A549 (cell line): ENCODE results near the gene RIN2. TPM values are rescaled to one million over a fixed set of nuclear protein-coding genes. Genes with fewer than 3 reads are reported as not detected.

Source experiments
- ATAC-seq, 2 experiments: fragments of 200-7000 bp in 1 of 2; fragments of >200 bp in 1 of 2; cut with Nextera tagmentation in 1 of 2; cut with Tn5 transposase in 1 of 2; 3 replicates each; pipeline versions ENCODE4 v1.8.0 to v1.9.1; 2018 to 2020; ENCODE audit warnings: mild to moderate bottlenecking in 1 of 2, moderate library complexity in 1 of 2
- CTCF ChIA-PET: fragments of 300-600 bp; sonication (Branson Sonifier 250); formaldehyde crosslinking; extraction: SDS; loops from one replicate; lab custom pipeline; 2021; ENCODE audit warnings: antibody characterized with exemption, inconsistent platforms; lab: Yijun Ruan, JAX
- POLR2A ChIA-PET: fragments of 350-600 bp; formaldehyde crosslinking; extraction: SDS; loops from one replicate; lab custom pipeline; 2021; ENCODE audit warnings: antibody characterized with exemption, inconsistent platforms; lab: Yijun Ruan, JAX
- DNase-seq, 2 experiments: peaks; one replicate each; pipeline versions ENCODE4 v3.0.0 to v3.0.0-alpha.2; 2011 to 2016; ENCODE audit warnings: low read depth in 1 of 2, low spot score in 1 of 2
- FAIRE-seq: peaks from 2 replicates; lab custom pipeline; 2011; peaks lifted over from hg19 to GRCh38; lab: Jason Lieb, UNC
- H3K27ac ChIP-seq, 2 experiments: fragments of >200 bp; sonication (Bioruptor Twin); formaldehyde crosslinking; 3 replicates each; pipeline ENCODE4 v1.5.1; 2016 to 2017
- H3K4me1 ChIP-seq: fragments of >200 bp; sonication (Bioruptor Twin); formaldehyde crosslinking; 3 replicates; pipeline ENCODE4 v1.6.1; 2016
- H3K4me2 ChIP-seq: fragments of >200 bp; sonication (Bioruptor Twin); formaldehyde crosslinking; 3 replicates; pipeline ENCODE4 v1.6.1; 2016
- H3K4me3 ChIP-seq: fragments of >200 bp; sonication (Bioruptor Twin); formaldehyde crosslinking; 3 replicates; pipeline ENCODE4 v1.5.1; 2016
- H3K9me3 ChIP-seq: fragments of >200 bp; sonication (Bioruptor Twin); formaldehyde crosslinking; 3 replicates; pipeline ENCODE4 v1.6.1; 2016
- ATOH8 ChIP-seq: fragments of 250-450 bp; sonication (Bioruptor Pico); IDR thresholded peaks from 2 replicates; pipeline ENCODE4 v1.5.0; 2020; ENCODE audit warnings: low read depth, mild to moderate bottlenecking, moderate library complexity
- CBX8 ChIP-seq: fragments of 200-600 bp; sonication (generic); IDR thresholded peaks from 2 replicates; pipeline ENCODE4 v1.6.1; 2016
- CEBPB ChIP-seq, 2 experiments: fragments of >200 bp in 1 of 2; sonication (Bioruptor Twin) in 1 of 2; formaldehyde crosslinking in 1 of 2; IDR thresholded peaks; 2 replicates each; pipeline ENCODE4 v1.6.1; 2012 to 2016
- CHD4 ChIP-seq: fragments of 200-600 bp; sonication (generic); IDR thresholded peaks from 2 replicates; pipeline ENCODE4 v1.6.1; 2016; ENCODE audit warnings: antibody characterized with exemption, mild to moderate bottlenecking, borderline replicate concordance
- EHF ChIP-seq: fragments of 250-450 bp; sonication (Bioruptor Pico); IDR thresholded peaks from 2 replicates; pipeline ENCODE4 v1.5.0; 2020; ENCODE audit warnings: mild to moderate bottlenecking
- EHMT2 ChIP-seq: fragments of 200-600 bp; sonication (generic); IDR thresholded peaks from 2 replicates; pipeline ENCODE4 v1.6.1; 2016; ENCODE audit warnings: antibody characterized with exemption, low read depth, mild to moderate bottlenecking, moderate library complexity
- ELK1 ChIP-seq: fragments of 150-350 bp; IDR thresholded peaks from 2 replicates; pipeline ENCODE4 v1.6.1; 2014; ENCODE audit warnings: low read depth, mild to moderate bottlenecking, low read length
- FOSB ChIP-seq: fragments of 250-450 bp; sonication (Bioruptor Pico); IDR thresholded peaks from 2 replicates; pipeline ENCODE4 v1.5.0; 2020; ENCODE audit warnings: mild to moderate bottlenecking, moderate library complexity
- FOSL2 ChIP-seq, 2 experiments: fragments of 450-650 bp in 1 of 2; fragments of >200 bp in 1 of 2; sonication (Bioruptor Twin) in 1 of 2; formaldehyde crosslinking; IDR thresholded peaks; 2 replicates each; pipeline versions ENCODE4 v1.5.0 to v1.6.1; 2016 to 2020; ENCODE audit warnings: mild to moderate bottlenecking in 1 of 2, moderate library complexity in 1 of 2
- HES2 ChIP-seq: fragments of >200 bp; sonication (Bioruptor Twin); formaldehyde crosslinking; IDR thresholded peaks from 2 replicates; pipeline ENCODE4 v1.6.1; 2016
- HOXB13 ChIP-seq: fragments of 250-450 bp; sonication (Bioruptor Pico); IDR thresholded peaks from 2 replicates; pipeline ENCODE4 v1.5.0; 2020; ENCODE audit warnings: low read depth, mild to moderate bottlenecking, moderate library complexity
- HOXB5 ChIP-seq: fragments of 250-450 bp; sonication (Bioruptor Pico); IDR thresholded peaks from 2 replicates; pipeline ENCODE4 v1.5.0; 2020; ENCODE audit warnings: mild to moderate bottlenecking, moderate library complexity
- JUN ChIP-seq, 2 experiments: fragments of >200 bp; sonication (Bioruptor Twin); formaldehyde crosslinking; IDR thresholded peaks; 2 replicates in 1 of 2; 3 replicates in 1 of 2; pipeline ENCODE4 v1.6.1; 2016 to 2017
- JUNB ChIP-seq: fragments of >200 bp; sonication (Bioruptor Twin); formaldehyde crosslinking; IDR thresholded peaks from 2 replicates; pipeline ENCODE4 v1.6.1; 2016
- KDM1A ChIP-seq: fragments of 200-600 bp; sonication (generic); IDR thresholded peaks from 2 replicates; pipeline ENCODE4 v1.6.1; 2016; ENCODE audit warnings: low read depth, mild to moderate bottlenecking
- MAX ChIP-seq: IDR thresholded peaks from 2 replicates; pipeline ENCODE4 v1.6.1; 2012
- MYC ChIP-seq: IDR thresholded peaks from 2 replicates; pipeline ENCODE4 v1.6.1; 2012; ENCODE audit warnings: mild to moderate bottlenecking, inconsistent platforms, low read length, improper control_type of control experiment, borderline replicate concordance
- NFE2L2 ChIP-seq: fragments of 150-350 bp; conservative IDR thresholded peaks from 2 replicates; pipeline ENCODE4 v1.6.1; 2014; ENCODE audit warnings: low read length
- NPAS2 ChIP-seq: fragments of 250-450 bp; sonication (Bioruptor Pico); IDR thresholded peaks from 2 replicates; pipeline ENCODE4 v1.8.0; 2022; ENCODE audit warnings: mild to moderate bottlenecking, moderate library complexity, borderline replicate concordance
- NR3C1 ChIP-seq: fragments of >200 bp; sonication (Bioruptor Twin); formaldehyde crosslinking; IDR thresholded peaks from 3 replicates; pipeline ENCODE4 v1.6.1; 2017
- POLR2AphosphoS2 ChIP-seq: conservative IDR thresholded peaks from 2 replicates; pipeline ENCODE4 v1.6.1; 2012; ENCODE audit warnings: low read length, improper control_type of control experiment, inconsistent platforms
- RARB ChIP-seq: fragments of 250-450 bp; sonication (Bioruptor Pico); IDR thresholded peaks from 2 replicates; pipeline ENCODE4 v1.8.0; 2021; ENCODE audit warnings: mild to moderate bottlenecking, moderate library complexity
- RNF2 ChIP-seq: fragments of 200-600 bp; sonication (generic); IDR thresholded peaks from 2 replicates; pipeline ENCODE4 v1.6.1; 2016; ENCODE audit warnings: low read depth, mild to moderate bottlenecking, antibody characterized with exemption, moderate library complexity, borderline replicate concordance
- SREBF2 ChIP-seq: fragments of 450-650 bp; IDR thresholded peaks from 2 replicates; pipeline ENCODE4 v1.6.1; 2014; ENCODE audit warnings: mild to moderate bottlenecking, moderate library complexity
- WGBS: methylation state at CpG from one replicate; pipeline ENCODE4 v1.1.6; 2017; ENCODE audit errors: missing lambda C conversion rate; 5-methylcytosine and 5-hydroxymethylcytosine counted together
- polyA plus RNA-seq, 4 experiments: library from polyadenylated mRNA; depleted of rRNA in 3 of 4; stranded (reverse); fragments of >200 nt; fragmentation: RNase III in 1 of 4; extraction: RNeasy Plus Mini Kit Qiagen cat#74134 plus additional on column Dnase treatment in 1 of 4; gene quantifications; 2 replicates in 3 of 4; 3 replicates in 1 of 4; pipeline ENCODE4 v1.2.3, GENCODE V29; 2011 to 2017

RIN2 gene
- polyA plus RNA-seq, 2 of the 4 experiments (the other 2 are of a cell fraction): 22.4 to 34.7 TPM

DNA sequence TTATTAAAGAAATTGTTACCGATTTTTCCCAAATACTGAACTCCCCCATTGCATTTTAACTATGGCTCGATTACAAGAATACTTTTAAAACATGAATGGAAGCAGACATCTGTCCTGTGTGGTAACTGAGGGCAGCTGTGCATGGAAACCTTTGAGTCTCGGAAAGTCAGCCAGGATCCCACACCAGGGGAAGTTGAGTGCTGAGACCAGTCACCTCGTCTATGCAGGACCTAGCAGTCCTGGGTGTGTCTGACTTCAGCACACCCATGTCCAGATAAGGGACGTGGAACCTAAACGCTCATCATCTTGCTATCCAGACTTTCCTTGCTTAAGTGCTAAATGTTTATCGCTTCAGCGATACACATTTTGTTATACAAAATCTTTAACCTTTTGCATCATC is 6.1 kb downstream of the RIN2 start (continued):
- no peak for TF ChIP-seq HES2
- TF ChIP-seq ELK1: no peak
- no peak for TF ChIP-seq KDM1A
- TF ChIP-seq RNF2: no peak
- TF ChIP-seq MAX: no peak
- TF ChIP-seq FOSB (CRISPR knock-in tag): no peak

DNA sequence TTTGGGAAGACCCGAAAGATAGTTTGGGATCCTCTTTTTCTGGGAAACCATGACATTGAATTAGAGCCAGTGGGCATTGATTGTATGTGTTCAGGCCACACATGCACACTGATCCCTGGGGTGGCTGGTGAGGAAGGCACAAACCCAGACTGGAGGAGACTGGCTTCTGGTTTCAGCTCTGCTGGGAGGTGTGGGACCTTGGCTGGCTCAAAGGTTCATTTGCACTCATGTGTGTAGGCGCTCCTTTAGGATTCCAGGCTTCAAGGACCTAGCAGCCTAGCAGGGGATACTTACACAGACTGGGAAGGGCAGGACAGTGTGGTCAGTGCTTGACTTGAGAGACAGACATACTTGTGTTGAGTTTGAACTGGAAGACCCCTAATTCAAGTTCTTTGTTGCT is 7.2 kb downstream of the RIN2 start:
- H3K27ac ChIP-seq: no peak overlapping the region
- DNase-seq (no peak), FAIRE-seq (no peak)
- no peaks in the 10 kb centered on the region for H3K9me3 ChIP-seq
- no peak overlapping the region for H3K4me2 ChIP-seq
- no peak overlapping the region for H3K4me3 ChIP-seq
- CTCF ChIA-PET: interaction anchor here (1.3 to 2.3 kb wide), 2 partner anchors 18 to 230 kb away, joined by 3 to 9 read pairs; no protein-coding TSS in a partner anchor
- 87% methylated on average over 2 of the region's 2 CpGs for WGBS
- TF ChIP-seq EHF (CRISPR knock-in tag) (no peak), RARB (CRISPR knock-in tag) (no peak), ATOH8 (CRISPR knock-in tag) (no peak), CHD4 (no peak), SREBF2 (no peak), MYC (no peak), CBX8 (no peak), EHMT2 (no peak)
- TF ChIP-seq, all 56 proteins: peak for 0
- H3K4me1 ChIP-seq: peaks cover 7% of the 10 kb centered on the region; the same call in 2 of the 3 replicates
- POLR2A ChIA-PET: no interaction called here
- ATAC-seq: no peak

DNA sequence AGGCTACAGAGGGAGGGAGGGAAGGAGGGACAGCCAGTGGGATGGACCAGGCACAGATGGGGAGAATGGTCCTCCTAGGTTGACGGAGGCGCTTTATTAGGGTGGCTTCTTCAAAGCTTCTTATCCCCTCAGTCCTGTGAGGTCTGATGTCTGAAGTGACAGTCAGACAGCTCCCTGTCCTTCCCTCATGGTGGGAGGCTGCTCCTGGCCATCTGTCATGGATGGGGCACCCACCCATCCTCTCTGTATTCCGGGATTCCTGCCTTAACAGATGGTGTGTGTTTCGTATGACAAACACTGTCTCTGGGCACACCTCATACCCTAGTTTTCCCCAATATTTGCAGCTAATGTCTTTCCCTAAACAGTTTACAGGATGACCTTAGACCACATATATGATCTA is 7.9 kb downstream of the RIN2 start:
- H3K4me2 ChIP-seq: no peak overlapping the region
- no peak for TF ChIP-seq NR3C1
- no peak for TF ChIP-seq CEBPB (IDR thresholded peaks at IDR 0.05)
- no peak for TF ChIP-seq JUN (IDR thresholded peaks at IDR 0.05)
- no peak for TF ChIP-seq RNF2
- TF ChIP-seq NFE2L2: no peak
- no peak for TF ChIP-seq POLR2AphosphoS2
- no peak for TF ChIP-seq FOSL2 (IDR thresholded peaks at IDR 0.05)
- no peak for TF ChIP-seq FOSL2 (CRISPR knock-in tag; IDR thresholded peaks at IDR 0.05)
- no peak for TF ChIP-seq CHD4
- TF ChIP-seq EHF (CRISPR knock-in tag): no peak
- no peak for TF ChIP-seq NPAS2 (CRISPR knock-in tag)
- TF ChIP-seq HOXB13 (CRISPR knock-in tag): no peak
- TF ChIP-seq JUNB: no peak
- TF ChIP-seq HOXB5 (CRISPR knock-in tag): no peak
- 94% methylated on average over 4 of the region's 4 CpGs for WGBS
- no peak overlapping the region for H3K27ac ChIP-seq
- H3K4me1 ChIP-seq: 0 out of 3 replicates have a peak, but pooled peaks cover 3% of the 10 kb centered on the region
- ATAC-seq: no peak
- no peak for DNase-seq
- CTCF ChIA-PET: interaction anchor here (1.1 to 2.3 kb wide), 3 partner anchors 18 to 229 kb away, joined by 3 to 9 read pairs (median 4); no protein-coding TSS in a partner anchor
- no peak for FAIRE-seq
- POLR2A ChIA-PET: no interaction called here
- H3K4me3 ChIP-seq: no peak overlapping the region
- H3K9me3 ChIP-seq: no peaks in the 10 kb centered on the region
